Lower leg skin (tissue), 3 donors: Measurements from ENCODE around the gene CD160.
"Not testable (repeated sequence)": the region's sequence is repeated elsewhere in the genome, so short reads cannot be mapped to it uniquely, and the experiment has no call there.

Experiments used
- POLR2A ChIP-seq, 2 donors: fragments of 450-650 bp; IDR thresholded peaks; one replicate each; pipeline ENCODE4 v1.6.1; 2016 to 2017; ENCODE audit warnings: antibody characterized with exemption in 2 of 2, mild to moderate bottlenecking in 1 of 2, moderate library complexity in 1 of 2
- TF ChIP-seq, protein P1 (sequence below), 3 donors: fragments of 450-650 bp; IDR thresholded peaks; one replicate each; pipeline ENCODE4 v1.5.1; 2016; ENCODE audit warnings: antibody characterized with exemption in 3 of 3, mild to moderate bottlenecking in 3 of 3, moderate library complexity in 2 of 3

DNA sequence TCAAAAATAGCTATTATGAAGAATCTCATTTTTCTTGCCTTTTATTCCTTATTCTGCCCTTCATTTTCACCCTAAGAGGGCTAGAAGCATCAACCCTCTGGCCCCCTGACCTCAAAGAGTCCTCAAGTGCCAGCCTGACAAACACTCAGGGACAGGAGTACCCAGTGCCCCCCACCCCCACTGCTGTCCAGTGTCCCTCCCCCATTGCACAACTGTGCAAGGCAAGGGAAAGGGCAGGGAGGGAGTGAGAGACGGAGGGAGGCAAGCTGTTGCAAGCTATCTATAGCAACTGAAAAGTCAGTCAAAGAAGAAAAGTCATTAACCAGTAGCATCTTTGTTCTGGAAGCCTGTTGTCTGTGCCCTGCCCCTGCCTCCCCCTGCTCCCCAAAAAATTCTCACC is 33.2 kb upstream of the CD160 start:
- TF ChIP-seq POLR2A (IDR thresholded peaks at IDR 0.05) = not testable (repeated sequence)
- TF ChIP-seq, protein P1, sequence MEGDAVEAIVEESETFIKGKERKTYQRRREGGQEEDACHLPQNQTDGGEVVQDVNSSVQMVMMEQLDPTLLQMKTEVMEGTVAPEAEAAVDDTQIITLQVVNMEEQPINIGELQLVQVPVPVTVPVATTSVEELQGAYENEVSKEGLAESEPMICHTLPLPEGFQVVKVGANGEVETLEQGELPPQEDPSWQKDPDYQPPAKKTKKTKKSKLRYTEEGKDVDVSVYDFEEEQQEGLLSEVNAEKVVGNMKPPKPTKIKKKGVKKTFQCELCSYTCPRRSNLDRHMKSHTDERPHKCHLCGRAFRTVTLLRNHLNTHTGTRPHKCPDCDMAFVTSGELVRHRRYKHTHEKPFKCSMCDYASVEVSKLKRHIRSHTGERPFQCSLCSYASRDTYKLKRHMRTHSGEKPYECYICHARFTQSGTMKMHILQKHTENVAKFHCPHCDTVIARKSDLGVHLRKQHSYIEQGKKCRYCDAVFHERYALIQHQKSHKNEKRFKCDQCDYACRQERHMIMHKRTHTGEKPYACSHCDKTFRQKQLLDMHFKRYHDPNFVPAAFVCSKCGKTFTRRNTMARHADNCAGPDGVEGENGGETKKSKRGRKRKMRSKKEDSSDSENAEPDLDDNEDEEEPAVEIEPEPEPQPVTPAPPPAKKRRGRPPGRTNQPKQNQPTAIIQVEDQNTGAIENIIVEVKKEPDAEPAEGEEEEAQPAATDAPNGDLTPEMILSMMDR (IDR thresholded peaks at IDR 0.05) = not testable (repeated sequence)
